Activated naive CD8-positive, alpha-beta T cell treated with anti-CD3 and anti-CD28 coated beads, Interleukin-2, amount 50 U/mL, for 24 hours (primary cell): ENCODE measurements around the gene DMTF1.
"Not testable (repeated sequence)": the region's sequence is repeated elsewhere in the genome, so short reads cannot be mapped to it uniquely, and the experiment has no call there.

Experiments used
- ATAC-seq: fragments of 150-1000 bp; cut with Tn5 transposase; one replicate; pipeline ENCODE4 v1.10.0; 2021
- DNase-seq: peaks from one replicate; pipeline ENCODE4 v3.0.0; 2021
- H3K27ac Mint-ChIP-seq: one replicate; pipeline ENCODE4 v1.8.0; 2021; ENCODE audit warnings: mild to moderate bottlenecking, mixed read lengths
- H3K27me3 Mint-ChIP-seq: one replicate; pipeline ENCODE4 v1.8.0; 2021; ENCODE audit warnings: mixed read lengths
- H3K36me3 Mint-ChIP-seq: one replicate; pipeline ENCODE4 v1.8.0; 2021; ENCODE audit warnings: low read depth, mixed read lengths
- H3K4me1 Mint-ChIP-seq: one replicate; pipeline ENCODE4 v1.8.0; 2021; ENCODE audit warnings: mixed read lengths
- H3K4me3 Mint-ChIP-seq: one replicate; pipeline ENCODE4 v1.8.0; 2021; ENCODE audit warnings: mild to moderate bottlenecking, moderate library complexity, mixed read lengths
- H3K9me3 Mint-ChIP-seq: one replicate; pipeline ENCODE4 v1.8.0; 2021; ENCODE audit warnings: mixed read lengths

The DMTF1 gene

GRCh38 chr7:87245671-87246070 is 93.4 kb downstream of the DMTF1 start:
- H3K27ac Mint-ChIP-seq, H3K36me3 Mint-ChIP-seq, H3K4me3 Mint-ChIP-seq, DNase-seq, ATAC-seq, H3K4me1 Mint-ChIP-seq, H3K27me3 Mint-ChIP-seq: not testable (repeated sequence)
- H3K9me3 Mint-ChIP-seq, result peaks cover 17% of the 10 kb centered on the region
